Breast epithelium (tissue), 4 donors: ENCODE results near the gene CORO7. TPM values are rescaled to one million over a fixed set of nuclear protein-coding genes. Genes with fewer than 3 reads are reported as not detected.
A peak's percentile ranks its signal among the peaks of the same experiment; 100 is the strongest.

ENCODE experiments used
- DNase-seq, 2 donors: peaks; one replicate each; pipeline ENCODE4 v3.0.0-alpha.2; 2019; ENCODE audit warnings: low spot score in 2 of 2
- H3K27ac ChIP-seq, 2 donors: fragments of 200-600 bp; sonication (generic) in 1 of 2; one replicate each; pipeline ENCODE4 v1.5.1; 2016 to 2019; ENCODE audit warnings: mild to moderate bottlenecking in 1 of 2
- H3K27me3 ChIP-seq, 2 donors: fragments of 200-600 bp; sonication (generic) in 1 of 2; one replicate each; pipeline versions ENCODE4 v1.5.1 to v1.6.0; 2017 to 2019; ENCODE audit warnings: control low read depth in 1 of 2, mild to moderate bottlenecking in 1 of 2
- H3K36me3 ChIP-seq: fragments of 200-600 bp; one replicate; pipeline ENCODE4 v1.5.1; 2019
- H3K4me1 ChIP-seq, 2 donors: fragments of 200-600 bp; sonication (generic); one replicate each; pipeline ENCODE4 v1.5.1; 2016 to 2019; ENCODE audit warnings: control low read depth in 1 of 2
- H3K4me3 ChIP-seq, 3 donors: fragments of 200-600 bp; sonication (generic); 1 replicate in 2 of 3; 2 replicates in 1 of 3; pipeline ENCODE4 v1.5.1; 2016 to 2019; ENCODE audit warnings: mild to moderate bottlenecking in 3 of 3, moderate library complexity in 2 of 3
- H3K9me3 ChIP-seq, 2 donors: fragments of 200-600 bp; sonication (generic) in 1 of 2; one replicate each; pipeline ENCODE4 v1.5.1; 2016 to 2019; ENCODE audit warnings: control low read depth in 1 of 2
- POLR2A ChIP-seq: fragments of 450-650 bp; IDR thresholded peaks from one replicate; pipeline ENCODE4 v1.6.1; 2016; ENCODE audit warnings: antibody characterized with exemption, mild to moderate bottlenecking, moderate library complexity
- POLR2AphosphoS5 ChIP-seq, 3 donors: sonication (generic); formaldehyde crosslinking; IDR thresholded peaks; one replicate each; pipeline ENCODE4 v1.6.1; 2017; ENCODE audit warnings: antibody characterized with exemption in 3 of 3
- intact Hi-C: fragments of 100-400 bp; cut with DNase I; formaldehyde crosslinking; loops from one replicate; pipeline ENCODE4 v1.15.1; 2023; ENCODE audit warnings: low total_unique reads
- total RNA-seq, 3 donors: library from RNA; depleted of rRNA; stranded (reverse); fragments of >200 nt; gene quantifications; one replicate each; pipeline ENCODE4 v1.1.0, GENCODE V29; 2016
- TF ChIP-seq, protein P1 (sequence below), 3 donors: fragments of 450-650 bp; IDR thresholded peaks; one replicate each; pipeline ENCODE4 v1.5.1; 2016 to 2017; ENCODE audit warnings: antibody characterized with exemption in 3 of 3, mild to moderate bottlenecking in 3 of 3, moderate library complexity in 3 of 3

The CORO7 gene
- total RNA-seq, 3 donors from 2014 or later = 19.7 to 25.9 (median 22.7) TPM

GRCh38 chr16:4389051-4389955, 27.1 kb downstream of the CORO7 start:
- Histone ChIP-seq H3K4me3 (no peak overlapping the region), H3K36me3 (no peaks in the 10 kb centered on the region), H3K27me3 (no peaks in the 10 kb centered on the region), H3K4me1 (peaks cover 9 to 24% of the 10 kb centered on the region in 2 donors), H3K9me3 (no peaks in the 10 kb centered on the region), H3K27ac (peak overlapping the region; percentile 54 to 85)
- intact Hi-C loops = no loop called here
- DNase-seq = no peak
- TF ChIP-seq, protein P1, sequence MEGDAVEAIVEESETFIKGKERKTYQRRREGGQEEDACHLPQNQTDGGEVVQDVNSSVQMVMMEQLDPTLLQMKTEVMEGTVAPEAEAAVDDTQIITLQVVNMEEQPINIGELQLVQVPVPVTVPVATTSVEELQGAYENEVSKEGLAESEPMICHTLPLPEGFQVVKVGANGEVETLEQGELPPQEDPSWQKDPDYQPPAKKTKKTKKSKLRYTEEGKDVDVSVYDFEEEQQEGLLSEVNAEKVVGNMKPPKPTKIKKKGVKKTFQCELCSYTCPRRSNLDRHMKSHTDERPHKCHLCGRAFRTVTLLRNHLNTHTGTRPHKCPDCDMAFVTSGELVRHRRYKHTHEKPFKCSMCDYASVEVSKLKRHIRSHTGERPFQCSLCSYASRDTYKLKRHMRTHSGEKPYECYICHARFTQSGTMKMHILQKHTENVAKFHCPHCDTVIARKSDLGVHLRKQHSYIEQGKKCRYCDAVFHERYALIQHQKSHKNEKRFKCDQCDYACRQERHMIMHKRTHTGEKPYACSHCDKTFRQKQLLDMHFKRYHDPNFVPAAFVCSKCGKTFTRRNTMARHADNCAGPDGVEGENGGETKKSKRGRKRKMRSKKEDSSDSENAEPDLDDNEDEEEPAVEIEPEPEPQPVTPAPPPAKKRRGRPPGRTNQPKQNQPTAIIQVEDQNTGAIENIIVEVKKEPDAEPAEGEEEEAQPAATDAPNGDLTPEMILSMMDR (IDR thresholded peaks at IDR 0.05) = no peak
- TF ChIP-seq POLR2AphosphoS5 (IDR thresholded peaks at IDR 0.05) = no peak
- TF ChIP-seq POLR2A = no peak

DNA sequence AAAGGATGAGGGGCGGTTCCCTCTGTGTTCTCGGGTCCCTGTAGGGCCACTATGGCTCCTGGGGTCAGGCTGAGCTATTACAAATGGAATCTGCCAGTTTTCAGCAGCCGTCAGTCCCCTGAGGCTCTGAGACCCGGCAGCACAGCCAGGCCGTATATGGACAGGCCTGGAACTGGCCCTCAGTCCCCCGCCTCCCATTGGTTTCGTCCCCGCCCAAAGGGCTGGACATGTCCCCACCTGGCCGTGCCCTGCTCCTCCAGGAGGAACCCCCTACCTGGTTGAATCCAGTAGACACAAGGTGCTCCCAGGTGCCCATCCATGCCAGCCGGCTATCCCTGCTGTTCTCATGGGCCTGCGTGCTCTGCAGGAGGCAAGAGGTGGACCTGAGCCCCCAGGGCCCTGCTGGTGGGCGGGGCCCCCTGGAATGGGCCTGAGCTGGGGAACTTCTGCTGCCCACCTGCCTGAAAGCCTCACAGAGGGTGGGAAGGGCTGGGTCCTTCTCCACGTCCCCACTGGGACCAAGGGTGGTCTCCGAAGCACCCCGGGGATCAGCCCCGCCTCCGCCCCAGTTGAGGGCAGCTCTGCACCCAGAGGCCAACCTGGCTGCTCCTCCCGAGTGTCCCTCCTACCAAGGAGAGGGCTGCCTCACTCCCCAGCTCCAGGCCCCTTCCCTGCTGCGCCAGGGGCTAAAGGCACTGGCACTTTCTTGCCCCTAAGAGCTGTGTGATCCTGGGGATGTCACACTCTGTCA, 27.9 kb downstream of the CORO7 start:
- TF ChIP-seq, protein P1 (IDR thresholded peaks at IDR 0.05) = no peak
- TF ChIP-seq POLR2AphosphoS5 (IDR thresholded peaks at IDR 0.05) = no peak
- TF ChIP-seq POLR2A = no peak
- no peaks in the 10 kb centered on the region for H3K27me3 ChIP-seq
- intact Hi-C loops = no loop called here
- peak overlapping the region; percentile 66 to 85 for H3K27ac ChIP-seq
- H3K4me1 ChIP-seq = peaks cover 10 to 28% of the 10 kb centered on the region in 2 donors
- no peak overlapping the region for H3K4me3 ChIP-seq
- no peaks in the 10 kb centered on the region for H3K36me3 ChIP-seq
- H3K9me3 ChIP-seq = no peaks in the 10 kb centered on the region
- DNase-seq = no peak

DNA sequence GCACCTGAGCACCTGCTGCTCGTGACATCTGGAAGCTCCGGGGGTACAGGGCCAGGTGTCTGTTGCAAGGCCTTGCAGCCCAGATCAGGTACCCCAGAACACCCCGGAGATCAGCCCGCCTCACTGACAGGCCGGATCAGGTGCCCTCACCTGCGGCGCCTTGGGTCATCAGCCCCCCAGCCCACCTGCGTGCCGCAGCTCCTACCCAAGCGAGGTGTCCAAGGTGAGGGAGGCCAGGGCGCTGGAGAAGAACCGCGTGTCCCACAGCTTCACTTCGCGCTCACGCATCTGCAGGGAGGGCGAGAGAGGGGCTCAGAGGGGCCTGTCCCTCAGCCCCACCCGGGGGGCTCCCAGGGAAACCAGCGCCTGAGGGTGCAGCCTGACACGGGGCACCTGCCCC, 28.6 kb downstream of the CORO7 start:
- Histone ChIP-seq H3K27ac (peak overlapping the region; percentile 66 to 85), H3K4me3 (no peak overlapping the region), H3K36me3 (no peaks in the 10 kb centered on the region), H3K4me1 (peaks cover 7 to 26% of the 10 kb centered on the region in 2 donors), H3K27me3 (no peaks in the 10 kb centered on the region), H3K9me3 (no peaks in the 10 kb centered on the region)
- TF ChIP-seq POLR2AphosphoS5 (IDR thresholded peaks at IDR 0.05) = no peak
- TF ChIP-seq POLR2A = no peak
- TF ChIP-seq, protein P1 (IDR thresholded peaks at IDR 0.05) = no peak
- DNase-seq = no peak
- intact Hi-C loops = no loop called here

DNA sequence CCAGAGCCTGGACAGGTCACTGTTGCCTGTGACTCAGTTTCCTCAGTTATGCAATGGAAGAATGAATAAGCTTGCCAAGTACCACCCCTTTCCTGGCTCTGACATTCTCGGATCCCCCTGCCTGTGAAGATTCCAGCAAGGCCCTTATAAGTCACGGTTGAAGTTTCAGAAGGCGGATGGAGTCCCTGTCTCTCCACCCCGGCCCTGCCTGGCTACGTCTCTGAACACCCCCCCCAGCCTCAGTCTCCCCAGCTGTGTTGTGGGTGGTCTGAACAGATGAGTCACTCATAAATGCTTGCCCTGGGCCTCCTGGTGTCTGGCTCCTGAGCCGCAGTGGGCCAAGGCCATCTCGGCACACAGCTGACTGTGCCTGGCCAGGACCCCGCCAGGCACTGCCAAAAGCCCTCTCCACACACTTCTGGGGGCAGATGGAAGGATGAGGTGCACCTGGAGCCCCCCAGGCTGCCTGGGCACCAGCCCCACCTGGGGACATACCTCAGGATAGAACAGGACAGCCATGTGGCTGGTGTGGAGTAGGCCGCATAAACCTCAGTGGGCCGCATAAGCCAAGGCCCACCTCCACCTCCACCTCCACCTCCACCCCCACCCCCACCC, 29.3 kb downstream of the CORO7 start:
- H3K4me3 ChIP-seq = no peak overlapping the region
- peak overlapping the region; percentile 66 to 85 for H3K27ac ChIP-seq
- DNase-seq = no peak
- H3K4me1 ChIP-seq = peaks cover 4 to 19% of the 10 kb centered on the region in 2 donors
- peaks cover 2% of the 10 kb centered on the region for H3K36me3 ChIP-seq
- intact Hi-C loops = no loop called here
- no peaks in the 10 kb centered on the region for H3K27me3 ChIP-seq
- TF ChIP-seq, protein P1 (IDR thresholded peaks at IDR 0.05) = no peak
- TF ChIP-seq POLR2AphosphoS5 (IDR thresholded peaks at IDR 0.05) = no peak
- TF ChIP-seq POLR2A = no peak
- H3K9me3 ChIP-seq = no peaks in the 10 kb centered on the region
